SK-N-SH (cell line): ENCODE measurements around the gene RAPGEF3. TPM values are rescaled to one million over a fixed set of nuclear protein-coding genes. Genes with fewer than 3 reads are reported as not detected.

ENCODE experiments used
- CTCF ChIA-PET: fragments of 300-600, 350-600 bp; formaldehyde crosslinking; extraction: SDS; loops from one replicate; lab custom pipeline; 2021; lab: Yijun Ruan, JAX
- POLR2A ChIA-PET: fragments of 350-600 bp; sonication (Branson Sonifier 250); formaldehyde crosslinking; extraction: SDS; loops from one replicate; lab custom pipeline; 2020; ENCODE audit warnings: antibody characterized with exemption, inconsistent platforms; lab: Yijun Ruan, JAX
- DNase-seq: peaks from one replicate; pipeline ENCODE4 v3.0.0; 2012
- H2AFZ ChIP-seq: fragments of 200-600 bp; sonication (generic); 2 replicates; pipeline ENCODE4 v1.8.1; 2016; ENCODE audit warnings: antibody characterized with exemption, mild to moderate bottlenecking, low read depth
- H3F3A ChIP-seq: fragments of 200-600 bp; sonication (generic); replicated peaks from 2 replicates; pipeline ENCODE3; 2016; ENCODE audit warnings: antibody characterized with exemption, mild to moderate bottlenecking; ENCODE audit not compliant: insufficient read depth
- H3K27ac ChIP-seq, 2 experiments: fragments of 200-500 bp in 1 of 2; fragments of 200-600 bp in 1 of 2; sonication (Bioruptor generic) in 1 of 2; sonication (generic), shearing (Covaris generic) in 1 of 2; 2 replicates each; pipeline versions ENCODE4 v1.5.1 to v1.6.1; 2014 to 2016; ENCODE audit warnings: low read depth in 2 of 2, inconsistent platforms in 1 of 2, low read length in 1 of 2, mild to moderate bottlenecking in 1 of 2, mixed read lengths in 1 of 2
- H3K27me3 ChIP-seq: fragments of 200-600 bp; sonication (generic), shearing (Covaris generic); 2 replicates; pipeline ENCODE4 v1.6.1; 2016; ENCODE audit warnings: mixed run types; ENCODE audit not compliant: insufficient read depth
- H3K36me3 ChIP-seq, 2 experiments: fragments of 200-500 bp in 1 of 2; fragments of 200-600 bp in 1 of 2; sonication (Bioruptor generic) in 1 of 2; sonication (generic) in 1 of 2; replicated peaks in 1 of 2; 2 replicates each; pipeline versions ENCODE3 to v1.5.1; 2014 to 2016; ENCODE audit warnings: low read length in 1 of 2, mild to moderate bottlenecking in 1 of 2; ENCODE audit not compliant: insufficient read depth in 2 of 2, control insufficient read depth in 1 of 2
- H3K4me1 ChIP-seq, 2 experiments: fragments of 200-500 bp in 1 of 2; fragments of 200-600 bp in 1 of 2; sonication (Bioruptor generic) in 1 of 2; sonication (generic), shearing (Covaris generic) in 1 of 2; 2 replicates each; pipeline versions ENCODE4 v1.5.1 to v1.6.1; 2014 to 2016; ENCODE audit warnings: low read depth in 1 of 2, low read length in 1 of 2, mixed run types in 1 of 2; ENCODE audit not compliant: insufficient read depth in 2 of 2, control insufficient read depth in 1 of 2
- H3K4me2 ChIP-seq: fragments of 200-600 bp; sonication (generic), shearing (Covaris generic); 2 replicates; pipeline ENCODE4 v1.6.1; 2017; ENCODE audit warnings: mixed run types
- H3K4me3 ChIP-seq, 2 experiments: fragments of 200-500 bp in 1 of 2; fragments of 200-600 bp in 1 of 2; sonication (Bioruptor generic) in 1 of 2; sonication (generic), shearing (Covaris generic) in 1 of 2; 2 replicates each; pipeline versions ENCODE4 v1.5.1 to v1.8.1; 2014 to 2016; ENCODE audit warnings: low read depth in 2 of 2, inconsistent platforms in 1 of 2, low read length in 1 of 2, mild to moderate bottlenecking in 1 of 2, mixed read lengths in 1 of 2, moderate library complexity in 1 of 2
- H3K79me2 ChIP-seq: fragments of 200-600 bp; sonication (generic); 2 replicates; pipeline ENCODE4 v1.8.1; 2017; ENCODE audit warnings: mild to moderate bottlenecking; ENCODE audit not compliant: insufficient read depth
- H3K9ac ChIP-seq: fragments of 200-600 bp; sonication (generic); 2 replicates; pipeline ENCODE4 v1.6.1; 2017; ENCODE audit warnings: mixed run types
- H3K9me2 ChIP-seq: fragments of 200-600 bp; sonication (generic); 2 replicates; pipeline ENCODE4 v1.6.1; 2017; ENCODE audit warnings: mixed run types
- H3K9me3 ChIP-seq: fragments of 200-600 bp; sonication (generic); 2 replicates; pipeline ENCODE4 v1.6.1; 2017; ENCODE audit warnings: mixed run types, mild to moderate bottlenecking, moderate library complexity
- H4K20me1 ChIP-seq: fragments of 200-600 bp; sonication (generic); 2 replicates; pipeline ENCODE4 v1.6.1; 2017; ENCODE audit warnings: mild to moderate bottlenecking, mixed run types; ENCODE audit not compliant: insufficient read depth
- CHD2 ChIP-seq: fragments of 150-350 bp; IDR thresholded peaks from 2 replicates; pipeline ENCODE4 v1.6.1; 2018; ENCODE audit warnings: low read length; ENCODE audit not compliant: partially characterized antibody
- EP300 ChIP-seq, 2 experiments: IDR thresholded peaks; 2 replicates each; pipeline versions ENCODE4 v1.4.0 to v1.6.1; 2012; ENCODE audit warnings: borderline replicate concordance in 1 of 2, low read depth in 1 of 2, low read length in 1 of 2
- FOSL2 ChIP-seq: IDR thresholded peaks from 2 replicates; pipeline ENCODE4 v1.4.0; 2012; ENCODE audit warnings: low read depth, mild to moderate bottlenecking, moderate library complexity, borderline replicate concordance
- FOXJ3 ChIP-seq: sonication (generic); formaldehyde crosslinking; IDR thresholded peaks from 2 replicates; pipeline ENCODE4 v1.5.1; 2020; ENCODE audit warnings: mild to moderate bottlenecking, missing genetic modification reagents
- FOXM1 ChIP-seq: IDR thresholded peaks from 2 replicates; pipeline ENCODE4 v1.4.0; 2012; ENCODE audit warnings: low read depth, mild to moderate bottlenecking
- GABPA ChIP-seq: IDR thresholded peaks from 2 replicates; pipeline ENCODE4 v1.4.0; 2012; ENCODE audit warnings: low read depth, mild to moderate bottlenecking
- GATA2 ChIP-seq: sonication (generic); formaldehyde crosslinking; IDR thresholded peaks from 2 replicates; pipeline ENCODE4 v1.5.0; 2020; ENCODE audit warnings: mild to moderate bottlenecking, missing genetic modification reagents
- IRF3 ChIP-seq: fragments of 150-350 bp; IDR thresholded peaks from 2 replicates; pipeline ENCODE4 v1.6.1; 2016; ENCODE audit warnings: mild to moderate bottlenecking, low read depth, low read length
- MXI1 ChIP-seq: IDR thresholded peaks from 2 replicates; pipeline ENCODE4 v1.6.1; 2012; ENCODE audit warnings: mild to moderate bottlenecking, low read depth, low read length, improper control_type of control experiment
- PBX3 ChIP-seq: IDR thresholded peaks from 2 replicates; pipeline ENCODE4; 2012
- POLR2AphosphoS5 ChIP-seq: IDR thresholded peaks from 2 replicates; pipeline ENCODE4 v1.6.1; 2012; ENCODE audit warnings: low read depth, low read length
- RAD21 ChIP-seq: IDR thresholded peaks from 2 replicates; pipeline ENCODE4 v1.6.1; 2012; ENCODE audit warnings: mild to moderate bottlenecking, low read length
- RCOR1 ChIP-seq: fragments of 150-350 bp; IDR thresholded peaks from 2 replicates; pipeline ENCODE4 v1.6.1; 2017; ENCODE audit warnings: antibody characterized with exemption, low read length
- RFX5 ChIP-seq: IDR thresholded peaks from 2 replicates; pipeline ENCODE4 v1.6.1; 2012; ENCODE audit warnings: mild to moderate bottlenecking, improper control_type of control experiment, low read length
- RXRA ChIP-seq: IDR thresholded peaks from 2 replicates; pipeline ENCODE4 v1.4.0; 2012; ENCODE audit warnings: low read depth, mild to moderate bottlenecking, borderline replicate concordance
- SIN3A ChIP-seq: IDR thresholded peaks from 2 replicates; pipeline ENCODE4 v1.6.1; 2012; ENCODE audit warnings: low read depth, mild to moderate bottlenecking, low read length, moderate library complexity, borderline replicate concordance
- SMC3 ChIP-seq: IDR thresholded peaks from 2 replicates; pipeline ENCODE4 v1.6.1; 2012; ENCODE audit warnings: low read depth, low read length, improper control_type of control experiment
- TCF12 ChIP-seq: IDR thresholded peaks from 2 replicates; pipeline ENCODE4 v1.4.0; 2012
- USF1 ChIP-seq: IDR thresholded peaks from 2 replicates; pipeline ENCODE4 v1.4.0; 2012; ENCODE audit warnings: low read depth, borderline replicate concordance
- WGBS: methylation state at CpG from one replicate; pipeline ENCODE4 v1.1.6; 2017; ENCODE audit warnings: low lambda C conversion rate; 5-methylcytosine and 5-hydroxymethylcytosine counted together
- polyA plus RNA-seq, 3 experiments: library from polyadenylated mRNA; depleted of rRNA; stranded (reverse); fragments of >200 nt; gene quantifications; 2 replicates each; pipeline ENCODE4 v1.2.3, GENCODE V29; 2012

The RAPGEF3 gene
- polyA plus RNA-seq, 1 of the 3 experiments (the other 2 are of a cell fraction): 0.90 TPM

- peak overlapping the region in 1 of 2 experiments; percentile 82; a peak in 2 of 4 replicates for H3K27ac ChIP-seq
- H3K4me3 ChIP-seq: no peak overlapping the region
- DNase-seq: peak; percentile 75
- no peak overlapping the region for H3K4me2 ChIP-seq
- H3K36me3 ChIP-seq: no peaks in the 10 kb centered on the region
- H3K27me3 ChIP-seq: no peaks in the 10 kb centered on the region
- POLR2A ChIA-PET: interaction anchor here (0.8 to 1.3 kb wide), 3 partner anchors 11 to 26 kb away, joined by 3 to 7 read pairs (median 3); no protein-coding TSS in a partner anchor
- 64% methylated on average over 3 of the region's 3 CpGs for WGBS
- TF ChIP-seq PBX3 (no peak), EP300 (IDR thresholded peaks at IDR 0.05; ENCODE audit: borderline replicate concordance in 1 of 2, low read depth in 1 of 2, low read length in 1 of 2) (peak in 1 of 2 experiments; percentile 92; a peak in 2 of 4 replicates), RCOR1 (peak; percentile 94), RAD21 (no peak; the same call in 1 of the 2 replicates), GATA2 (CRISPR knock-in tag) (peak; percentile 99), USF1 (no peak), MXI1 (no peak), FOXJ3 (CRISPR knock-in tag) (peak; percentile 79; the same call in 1 of the 2 replicates), FOXM1 (no peak), RFX5 (peak; percentile 27; the same call in 1 of the 2 replicates), RXRA (no peak), IRF3 (no peak), CHD2 (peak; percentile 76)
- TF ChIP-seq, all 33 proteins: peak for 6
- H3F3A ChIP-seq: no peaks in the 10 kb centered on the region
- H3K4me1 ChIP-seq: peaks cover 0 to 48% of the 10 kb centered on the region in 2 experiments; a peak in 2 of 4 replicates
- no peak overlapping the region for H3K9ac ChIP-seq
- H3K79me2 ChIP-seq: no peaks in the 10 kb centered on the region
- H4K20me1 ChIP-seq: no peaks in the 10 kb centered on the region
- H2AFZ ChIP-seq: no peak overlapping the region
- CTCF ChIA-PET: interaction anchor here (0.7 to 18.0 kb wide), 10 partner anchors 10 to 77 kb away, joined by 3 to 435 read pairs (median 6); partner anchors contain the start of gene SLC48A1
- no peaks in the 10 kb centered on the region for H3K9me2 ChIP-seq
- no peaks in the 10 kb centered on the region for H3K9me3 ChIP-seq
Measured at GRCh38 chr12:47762850-47763465, 4.3 kb upstream of the RAPGEF3 start.

DNA sequence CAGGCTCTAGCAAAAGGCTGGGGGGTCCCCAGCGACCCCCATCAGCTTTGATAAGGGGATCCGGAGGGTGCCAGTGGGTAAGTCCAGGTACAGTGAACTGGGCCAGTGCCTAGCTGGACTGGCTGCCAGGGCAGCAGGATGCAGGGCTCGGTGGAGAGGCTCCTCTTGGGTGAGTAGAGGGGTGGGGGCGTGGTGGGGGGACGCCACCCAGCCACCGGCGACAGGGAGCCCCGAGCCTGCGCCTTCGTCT, 171 bp downstream of the RAPGEF3 start:
- H4K20me1 ChIP-seq: no peaks in the 10 kb centered on the region
- no peaks in the 10 kb centered on the region for H3F3A ChIP-seq
- H3K4me3 ChIP-seq: peak overlapping the region; percentile 55 to 69
- ChIA-PET POLR2A (interaction anchor here (0.6 to 1.5 kb wide), 2 partner anchors 19 to 21 kb away, joined by 3 to 5 read pairs; no protein-coding TSS in a partner anchor), CTCF (interaction anchor here (0.7 to 18.0 kb wide), 10 partner anchors 15 to 80 kb away, joined by 3 to 435 read pairs (median 5); partner anchors contain the start of gene SLC48A1)
- peaks cover 5 to 58% of the 10 kb centered on the region in 2 experiments; a peak in 3 of 4 replicates for H3K4me1 ChIP-seq
- H3K4me2 ChIP-seq: peak overlapping the region; percentile 97
- peak overlapping the region in 1 of 2 experiments; percentile 42; a peak in 1 of 4 replicates for H3K27ac ChIP-seq
- no peaks in the 10 kb centered on the region for H3K36me3 ChIP-seq
- no peaks in the 10 kb centered on the region for H3K9me2 ChIP-seq
- no peak for DNase-seq
- H3K9ac ChIP-seq: peak overlapping the region; percentile 68; the same call in 1 of the 2 replicates
- WGBS: 85% methylated on average over 2 of the region's 10 CpGs
- peak overlapping the region; percentile 98; the same call in 1 of the 2 replicates for H2AFZ ChIP-seq
- no peaks in the 10 kb centered on the region for H3K9me3 ChIP-seq
- no peaks in the 10 kb centered on the region for H3K27me3 ChIP-seq
- no peaks in the 10 kb centered on the region for H3K79me2 ChIP-seq
- TF ChIP-seq POLR2AphosphoS5 (no peak), SMC3 (no peak), FOSL2 (no peak), SIN3A (no peak), TCF12 (no peak), GABPA (no peak)
